OCI-LY1 (cell line): ENCODE measurements around the gene NOXO1.
A peak's percentile ranks its signal among the peaks of the same experiment; 100 is the strongest.

Source experiments
- H2AFZ ChIP-seq: fragments of 200-600 bp; sonication (generic), shearing (Covaris generic); 2 replicates; pipeline ENCODE4 v1.6.0; 2014; ENCODE audit warnings: antibody characterized with exemption, mild to moderate bottlenecking, low read length
- H3F3A ChIP-seq: fragments of 200-600 bp; sonication (generic), shearing (Covaris generic); 2 replicates; pipeline ENCODE4 v1.6.0; 2014; ENCODE audit warnings: mild to moderate bottlenecking, antibody characterized with exemption, low read length, moderate library complexity; ENCODE audit not compliant: insufficient read depth
- H3K27ac ChIP-seq: fragments of 200-600 bp; sonication (generic); 2 replicates; pipeline ENCODE4 v1.5.1; 2014; ENCODE audit warnings: low read length, mixed run types, mild to moderate bottlenecking, low read depth; ENCODE audit not compliant: poor library complexity, severe bottlenecking
- H3K27me3 ChIP-seq: fragments of 200-600 bp; sonication (generic); 2 replicates; pipeline ENCODE4 v1.6.0; 2014; ENCODE audit warnings: antibody characterized with exemption, mild to moderate bottlenecking, low read length, moderate library complexity; ENCODE audit not compliant: insufficient read depth
- H3K36me3 ChIP-seq: fragments of 200-600 bp; sonication (generic); 2 replicates; pipeline ENCODE4 v1.6.1; 2014; ENCODE audit warnings: mild to moderate bottlenecking, antibody characterized with exemption, low read length, moderate library complexity, mixed read lengths; ENCODE audit not compliant: insufficient read depth
- H3K4me1 ChIP-seq: fragments of 200-600 bp; sonication (generic); 2 replicates; pipeline ENCODE4 v1.5.1; 2014; ENCODE audit warnings: mild to moderate bottlenecking, low read length, moderate library complexity; ENCODE audit not compliant: insufficient read depth, severe bottlenecking
- H3K4me2 ChIP-seq: fragments of 200-600 bp; sonication (generic), shearing (Covaris generic); 2 replicates; pipeline ENCODE4 v1.6.1; 2014; ENCODE audit warnings: low read length
- H3K4me3 ChIP-seq: fragments of 200-600 bp; sonication (generic); 2 replicates; pipeline ENCODE4 v1.5.1; 2014; ENCODE audit warnings: low read length, low read depth, mild to moderate bottlenecking, mixed read lengths; ENCODE audit not compliant: poor library complexity, severe bottlenecking
- H3K79me2 ChIP-seq: fragments of 200-600 bp; shearing (Covaris generic); 2 replicates; pipeline ENCODE4 v1.6.1; 2016; ENCODE audit warnings: mixed run types, low read length, mixed read lengths; ENCODE audit not compliant: insufficient read depth
- H3K9ac ChIP-seq: fragments of 200-600 bp; sonication (generic), shearing (Covaris generic); 2 replicates; pipeline ENCODE4 v1.6.1; 2014; ENCODE audit warnings: mild to moderate bottlenecking, low read length, mixed read lengths
- H3K9me2 ChIP-seq: fragments of 200-600 bp; sonication (generic), shearing (Covaris generic); 2 replicates; pipeline ENCODE4 v1.6.1; 2014; ENCODE audit warnings: low read depth, mild to moderate bottlenecking, low read length, mixed read lengths
- H3K9me3 ChIP-seq: fragments of 200-600 bp; shearing (Covaris generic); 2 replicates; pipeline ENCODE4 v1.6.1; 2014; ENCODE audit warnings: low read length, mixed read lengths
- H4K20me1 ChIP-seq: fragments of 200-600 bp; sonication (generic), shearing (Covaris generic); 2 replicates; pipeline ENCODE4 v1.6.0; 2016; ENCODE audit warnings: mild to moderate bottlenecking, low read length; ENCODE audit not compliant: insufficient read depth
- EZH2 ChIP-seq: fragments of 200-600 bp; sonication (generic), shearing (Covaris generic); IDR thresholded peaks from 2 replicates; pipeline ENCODE4 v1.8.0; 2017; ENCODE audit warnings: borderline replicate concordance, mixed run types, mild to moderate bottlenecking, antibody characterized with exemption, low read length, moderate library complexity, mixed read lengths
- TF ChIP-seq, protein P1 (sequence below): fragments of 200-600 bp; sonication (generic), shearing (Covaris generic); IDR thresholded peaks from 2 replicates; pipeline ENCODE4 v1.5.1; 2017; ENCODE audit warnings: mild to moderate bottlenecking, antibody characterized with exemption, low read length, moderate library complexity, mixed read lengths

The NOXO1 gene

GRCh38 chr16:2005646-2006045 lies 24.4 kb upstream of the NOXO1 start:
- no peak overlapping the region for H3K27ac ChIP-seq
- H3K4me2 ChIP-seq = peak overlapping the region; percentile 48; the same call in 1 of the 2 replicates
- H3K9me2 ChIP-seq = no peaks in the 10 kb centered on the region
- no peak overlapping the region for H2AFZ ChIP-seq
- peaks cover 11% of the 10 kb centered on the region for H3K79me2 ChIP-seq
- TF ChIP-seq, protein P1, sequence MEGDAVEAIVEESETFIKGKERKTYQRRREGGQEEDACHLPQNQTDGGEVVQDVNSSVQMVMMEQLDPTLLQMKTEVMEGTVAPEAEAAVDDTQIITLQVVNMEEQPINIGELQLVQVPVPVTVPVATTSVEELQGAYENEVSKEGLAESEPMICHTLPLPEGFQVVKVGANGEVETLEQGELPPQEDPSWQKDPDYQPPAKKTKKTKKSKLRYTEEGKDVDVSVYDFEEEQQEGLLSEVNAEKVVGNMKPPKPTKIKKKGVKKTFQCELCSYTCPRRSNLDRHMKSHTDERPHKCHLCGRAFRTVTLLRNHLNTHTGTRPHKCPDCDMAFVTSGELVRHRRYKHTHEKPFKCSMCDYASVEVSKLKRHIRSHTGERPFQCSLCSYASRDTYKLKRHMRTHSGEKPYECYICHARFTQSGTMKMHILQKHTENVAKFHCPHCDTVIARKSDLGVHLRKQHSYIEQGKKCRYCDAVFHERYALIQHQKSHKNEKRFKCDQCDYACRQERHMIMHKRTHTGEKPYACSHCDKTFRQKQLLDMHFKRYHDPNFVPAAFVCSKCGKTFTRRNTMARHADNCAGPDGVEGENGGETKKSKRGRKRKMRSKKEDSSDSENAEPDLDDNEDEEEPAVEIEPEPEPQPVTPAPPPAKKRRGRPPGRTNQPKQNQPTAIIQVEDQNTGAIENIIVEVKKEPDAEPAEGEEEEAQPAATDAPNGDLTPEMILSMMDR = peak; percentile 78
- no peak for TF ChIP-seq EZH2
- H3F3A ChIP-seq = no peaks in the 10 kb centered on the region
- H3K4me3 ChIP-seq = peak overlapping the region; percentile 13
- no peaks in the 10 kb centered on the region for H3K9me3 ChIP-seq
- H3K9ac ChIP-seq = no peak overlapping the region; the same call in 1 of the 2 replicates
- H3K36me3 ChIP-seq = peaks cover 36% of the 10 kb centered on the region
- H4K20me1 ChIP-seq = no peaks in the 10 kb centered on the region
- no peaks in the 10 kb centered on the region for H3K27me3 ChIP-seq
- H3K4me1 ChIP-seq = peaks cover 53% of the 10 kb centered on the region

DNA sequence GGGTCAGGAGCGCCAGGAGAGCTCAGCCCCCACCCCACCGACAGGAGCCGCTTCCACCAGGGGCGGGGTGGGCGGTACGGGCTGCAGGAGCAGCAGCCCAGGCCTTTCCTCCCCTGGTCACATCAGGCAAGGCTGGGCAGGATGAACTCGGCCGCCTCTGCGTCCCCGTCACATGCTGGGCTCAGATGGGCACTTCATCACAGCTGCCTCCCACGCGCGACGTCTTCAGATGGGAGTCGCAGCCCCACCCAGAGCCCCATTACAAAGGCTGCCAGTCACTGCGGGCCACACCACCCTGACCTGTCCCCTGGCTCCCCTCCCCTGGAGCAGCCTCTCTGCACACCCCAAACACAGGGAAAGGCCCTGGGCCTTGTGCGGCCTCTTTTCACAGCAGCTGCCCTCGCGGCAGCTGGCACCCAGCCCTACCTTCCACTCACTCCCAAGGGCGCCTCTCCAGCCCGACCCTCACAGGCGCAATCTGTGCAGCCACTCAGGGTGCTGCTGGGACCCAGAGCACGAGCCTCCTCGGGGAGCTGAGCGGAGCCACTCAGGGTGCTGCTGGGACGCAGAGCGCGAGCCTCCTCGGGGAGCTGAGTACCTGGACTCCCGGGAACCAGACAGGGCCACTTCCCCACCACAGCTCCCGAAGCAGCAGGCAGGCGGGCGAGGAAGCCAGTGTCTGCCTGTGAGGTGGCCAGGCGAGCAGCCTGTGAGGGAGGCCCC lies 23.7 kb upstream of the NOXO1 start:
- Histone ChIP-seq H3K27ac (no peak overlapping the region), H3K9me2 (no peaks in the 10 kb centered on the region), H3K9me3 (no peaks in the 10 kb centered on the region), H3K36me3 (peaks cover 43% of the 10 kb centered on the region), H3K4me2 (peak overlapping the region; percentile 18; the same call in 1 of the 2 replicates), H3F3A (no peaks in the 10 kb centered on the region), H3K4me3 (no peak overlapping the region), H3K9ac (no peak overlapping the region), H2AFZ (no peak overlapping the region), H3K4me1 (peaks cover 47% of the 10 kb centered on the region), H3K79me2 (peaks cover 11% of the 10 kb centered on the region), H4K20me1 (no peaks in the 10 kb centered on the region), H3K27me3 (no peaks in the 10 kb centered on the region)
- TF ChIP-seq, protein P1 = no peak
- TF ChIP-seq EZH2 = no peak

- H2AFZ ChIP-seq = no peak overlapping the region
- H3K27ac ChIP-seq = no peak overlapping the region
- no peaks in the 10 kb centered on the region for H3K9me2 ChIP-seq
- peaks cover 53% of the 10 kb centered on the region for H3K36me3 ChIP-seq
- peak overlapping the region; percentile 6; the same call in 1 of the 2 replicates for H3K4me2 ChIP-seq
- no peaks in the 10 kb centered on the region for H4K20me1 ChIP-seq
- H3K4me1 ChIP-seq = peaks cover 45% of the 10 kb centered on the region
- TF ChIP-seq, protein P1 = peak; percentile 94
- TF ChIP-seq EZH2 = no peak
- H3K27me3 ChIP-seq = no peaks in the 10 kb centered on the region
- H3K9me3 ChIP-seq = no peaks in the 10 kb centered on the region
- no peaks in the 10 kb centered on the region for H3F3A ChIP-seq
- H3K9ac ChIP-seq = no peak overlapping the region
- H3K4me3 ChIP-seq = no peak overlapping the region
- H3K79me2 ChIP-seq = peaks cover 9% of the 10 kb centered on the region
These were observed 22.8 kb upstream of the NOXO1 start for GRCh38 chr16:2003827-2004641.
